Tibial artery (tissue), 4 donors: ENCODE results near the gene SLC16A3.

Experiments
- DNase-seq, 2 donors: peaks; one replicate each; pipeline ENCODE4 v3.0.0-alpha.2; 2019
- H3K27ac ChIP-seq, 2 donors: fragments of 200-600 bp; sonication (generic) in 1 of 2; 1 replicate in 1 of 2; 2 replicates in 1 of 2; pipeline ENCODE4 v1.5.1; 2018 to 2019; ENCODE audit warnings: mild to moderate bottlenecking in 1 of 2
- H3K27me3 ChIP-seq, 2 donors: fragments of 200-600 bp; sonication (generic) in 1 of 2; one replicate each; pipeline versions ENCODE4 v1.5.1 to v1.6.0; 2016 to 2019
- H3K36me3 ChIP-seq, 3 donors: fragments of 200-600 bp; sonication (generic) in 2 of 3; one replicate each; pipeline ENCODE4 v1.5.1; 2016 to 2019; ENCODE audit warnings: mild to moderate bottlenecking in 2 of 3
- H3K4me1 ChIP-seq, 4 donors: fragments of 200-600 bp; sonication (generic) in 2 of 4; 1 replicate in 3 of 4; 2 replicates in 1 of 4; pipeline ENCODE4 v1.5.1; 2016 to 2019
- H3K4me3 ChIP-seq, 2 donors: fragments of 200-600 bp; sonication (generic) in 1 of 2; 1 replicate in 1 of 2; 2 replicates in 1 of 2; pipeline ENCODE4 v1.5.1; 2018 to 2019; ENCODE audit warnings: mild to moderate bottlenecking in 2 of 2
- H3K9me3 ChIP-seq, 3 donors: fragments of 200-600 bp; sonication (generic) in 1 of 3; one replicate each; pipeline ENCODE4 v1.5.1; 2016 to 2019
- intact Hi-C: fragments of 100-400 bp; cut with DNase I; formaldehyde crosslinking; loops from one replicate; pipeline ENCODE4 v1.15.0; 2023; ENCODE audit warnings: low total_unique reads
- TF ChIP-seq, protein P1 (sequence below), 2 experiments: fragments of 200-600 bp in 1 of 2; fragments of 450-650 bp in 1 of 2; IDR thresholded peaks; one replicate each; pipeline ENCODE4 v1.5.1; 2017 to 2019; ENCODE audit warnings: antibody characterized with exemption in 2 of 2, mild to moderate bottlenecking in 1 of 2, moderate library complexity in 1 of 2

Gene SLC16A3

DNA sequence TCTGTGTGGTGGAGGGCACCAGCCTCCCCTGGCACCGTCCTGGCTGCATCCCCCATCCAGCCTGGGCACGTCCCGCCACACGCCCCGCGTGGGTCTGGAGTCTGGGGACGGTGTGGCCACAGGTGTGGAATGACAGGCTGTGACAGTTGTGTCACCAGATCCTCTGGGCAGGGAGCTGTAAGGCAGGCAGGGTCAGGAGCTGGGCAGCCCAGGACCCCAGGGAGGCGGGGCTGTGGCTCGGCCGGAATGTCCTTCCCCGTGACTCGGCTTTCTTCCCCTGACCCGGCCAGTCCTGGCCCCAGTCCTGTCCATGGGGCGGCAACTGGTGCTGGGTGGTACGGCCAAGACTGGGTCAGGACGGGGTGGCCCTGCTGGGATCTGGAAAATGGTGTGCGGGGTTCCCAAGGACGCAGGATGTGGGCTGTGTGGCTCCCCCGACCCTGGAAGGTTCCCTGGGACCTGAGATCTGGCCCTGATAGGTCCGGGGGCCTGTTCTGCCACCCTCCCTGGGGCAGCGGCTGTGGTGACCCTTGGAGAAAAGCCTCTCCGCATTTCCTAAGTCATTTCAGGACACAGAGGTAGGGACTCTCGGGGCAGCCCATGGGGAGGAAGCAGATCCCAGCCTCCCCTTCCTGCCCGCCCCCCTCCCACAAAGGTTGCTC is 3.3 kb upstream of the SLC16A3 start:
- TF ChIP-seq, protein P1, sequence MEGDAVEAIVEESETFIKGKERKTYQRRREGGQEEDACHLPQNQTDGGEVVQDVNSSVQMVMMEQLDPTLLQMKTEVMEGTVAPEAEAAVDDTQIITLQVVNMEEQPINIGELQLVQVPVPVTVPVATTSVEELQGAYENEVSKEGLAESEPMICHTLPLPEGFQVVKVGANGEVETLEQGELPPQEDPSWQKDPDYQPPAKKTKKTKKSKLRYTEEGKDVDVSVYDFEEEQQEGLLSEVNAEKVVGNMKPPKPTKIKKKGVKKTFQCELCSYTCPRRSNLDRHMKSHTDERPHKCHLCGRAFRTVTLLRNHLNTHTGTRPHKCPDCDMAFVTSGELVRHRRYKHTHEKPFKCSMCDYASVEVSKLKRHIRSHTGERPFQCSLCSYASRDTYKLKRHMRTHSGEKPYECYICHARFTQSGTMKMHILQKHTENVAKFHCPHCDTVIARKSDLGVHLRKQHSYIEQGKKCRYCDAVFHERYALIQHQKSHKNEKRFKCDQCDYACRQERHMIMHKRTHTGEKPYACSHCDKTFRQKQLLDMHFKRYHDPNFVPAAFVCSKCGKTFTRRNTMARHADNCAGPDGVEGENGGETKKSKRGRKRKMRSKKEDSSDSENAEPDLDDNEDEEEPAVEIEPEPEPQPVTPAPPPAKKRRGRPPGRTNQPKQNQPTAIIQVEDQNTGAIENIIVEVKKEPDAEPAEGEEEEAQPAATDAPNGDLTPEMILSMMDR (IDR thresholded peaks at IDR 0.05) = no peak
- intact Hi-C loops = no loop called here

DNA sequence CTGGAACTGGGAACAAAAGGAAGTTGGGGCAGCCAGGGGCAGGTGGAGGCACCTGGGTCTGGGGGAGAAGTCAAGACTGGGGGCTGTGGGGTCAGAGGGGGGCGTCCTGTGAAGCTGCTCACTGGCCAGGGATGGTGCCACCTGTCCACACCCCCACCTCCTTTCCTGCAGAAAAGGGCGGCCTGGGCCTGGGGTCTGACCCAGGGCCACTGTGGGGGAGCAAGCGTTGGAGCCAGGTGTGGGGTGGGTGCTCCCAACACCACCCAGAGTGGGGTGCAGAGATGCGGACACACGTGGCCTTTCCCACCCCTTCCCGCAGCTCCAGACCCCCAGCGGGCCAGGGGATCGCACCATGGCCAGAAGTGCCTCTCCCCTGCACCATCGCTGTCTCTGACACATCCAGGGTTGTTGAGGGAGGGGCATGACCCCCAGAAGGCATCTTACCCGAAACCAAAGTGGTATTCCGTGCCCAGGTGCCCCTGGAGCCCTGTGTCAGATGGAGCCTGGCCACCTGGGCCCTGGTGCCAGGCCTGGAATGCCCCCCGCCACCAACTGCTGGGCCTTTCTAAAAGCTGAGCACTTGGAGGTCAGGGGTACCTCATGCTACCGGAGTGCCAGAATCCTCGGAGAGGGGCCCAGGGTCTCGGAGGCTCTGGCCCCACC is 2.6 kb upstream of the SLC16A3 start:
- no peak overlapping the region for H3K27ac ChIP-seq
- peak in 1 of 2 donors; percentile 64 for DNase-seq
- H3K4me3 ChIP-seq = no peak overlapping the region
- no peaks in the 10 kb centered on the region for H3K9me3 ChIP-seq
- H3K27me3 ChIP-seq = peaks cover 0 to 33% of the 10 kb centered on the region in 2 donors
- peaks cover 0 to 30% (median 28%) of the 10 kb centered on the region in 4 donors for H3K4me1 ChIP-seq
- no peaks in the 10 kb centered on the region for H3K36me3 ChIP-seq
- intact Hi-C loops = no loop called here
- TF ChIP-seq, protein P1 (IDR thresholded peaks at IDR 0.05) = no peak

More for the DNA sequence above, 3.3 kb upstream of the SLC16A3 start:
- Histone ChIP-seq H3K27me3 (peaks cover 0 to 33% of the 10 kb centered on the region in 2 donors), H3K4me1 (peaks cover 0 to 23% (median 20%) of the 10 kb centered on the region in 4 donors), H3K9me3 (no peaks in the 10 kb centered on the region), H3K36me3 (no peaks in the 10 kb centered on the region), H3K27ac (no peak overlapping the region), H3K4me3 (no peak overlapping the region)
- peak in 1 of 2 donors; percentile 63 for DNase-seq

DNA sequence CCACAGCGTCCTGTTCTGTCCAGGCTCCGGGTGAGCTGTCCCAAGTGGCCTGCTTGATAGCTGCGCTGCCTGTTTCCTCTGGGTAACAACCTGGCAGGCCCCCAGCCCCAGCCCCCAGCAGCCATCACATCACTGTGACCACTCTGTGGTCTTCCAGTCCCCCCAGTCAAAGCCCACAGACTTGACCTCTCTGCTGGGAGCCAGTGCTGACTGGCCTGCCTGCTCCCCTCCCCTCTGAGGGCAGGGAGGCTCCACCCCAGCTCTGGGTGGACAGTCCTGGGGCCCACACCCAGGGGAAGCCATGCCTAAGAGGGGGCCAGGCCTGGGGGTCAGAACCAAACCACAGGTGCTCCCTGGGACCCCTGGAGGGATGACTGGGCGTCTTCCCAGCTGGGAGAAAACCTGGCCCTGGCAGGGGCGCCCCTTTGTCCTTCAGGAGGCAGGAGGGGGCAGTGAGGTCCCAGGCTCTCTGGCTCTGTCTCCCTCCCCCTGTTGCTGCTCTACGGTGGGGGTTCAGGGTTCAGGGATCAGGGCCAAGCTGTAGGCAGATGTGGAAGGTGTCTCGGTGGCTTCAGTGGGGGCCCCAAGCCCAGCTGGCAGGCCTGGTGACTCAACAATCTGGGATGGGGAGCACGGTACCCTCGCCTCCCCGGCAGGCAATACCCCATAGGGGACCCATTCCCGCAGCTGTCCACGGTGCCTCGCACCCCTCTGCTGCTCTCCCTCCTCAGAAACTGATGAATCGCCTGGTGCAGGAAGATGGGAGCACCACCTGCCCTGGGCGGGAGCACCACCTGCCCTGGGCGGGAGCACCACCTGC is 1.8 kb upstream of the SLC16A3 start:
- no peak overlapping the region for H3K4me3 ChIP-seq
- H3K27me3 ChIP-seq = peaks cover 0 to 33% of the 10 kb centered on the region in 2 donors
- DNase-seq = no peak
- intact Hi-C loops = no loop called here
- H3K27ac ChIP-seq = no peak overlapping the region
- no peaks in the 10 kb centered on the region for H3K9me3 ChIP-seq
- peaks cover 0 to 38% (median 35%) of the 10 kb centered on the region in 4 donors for H3K4me1 ChIP-seq
- TF ChIP-seq, protein P1 (IDR thresholded peaks at IDR 0.05) = no peak
- no peaks in the 10 kb centered on the region for H3K36me3 ChIP-seq

DNA sequence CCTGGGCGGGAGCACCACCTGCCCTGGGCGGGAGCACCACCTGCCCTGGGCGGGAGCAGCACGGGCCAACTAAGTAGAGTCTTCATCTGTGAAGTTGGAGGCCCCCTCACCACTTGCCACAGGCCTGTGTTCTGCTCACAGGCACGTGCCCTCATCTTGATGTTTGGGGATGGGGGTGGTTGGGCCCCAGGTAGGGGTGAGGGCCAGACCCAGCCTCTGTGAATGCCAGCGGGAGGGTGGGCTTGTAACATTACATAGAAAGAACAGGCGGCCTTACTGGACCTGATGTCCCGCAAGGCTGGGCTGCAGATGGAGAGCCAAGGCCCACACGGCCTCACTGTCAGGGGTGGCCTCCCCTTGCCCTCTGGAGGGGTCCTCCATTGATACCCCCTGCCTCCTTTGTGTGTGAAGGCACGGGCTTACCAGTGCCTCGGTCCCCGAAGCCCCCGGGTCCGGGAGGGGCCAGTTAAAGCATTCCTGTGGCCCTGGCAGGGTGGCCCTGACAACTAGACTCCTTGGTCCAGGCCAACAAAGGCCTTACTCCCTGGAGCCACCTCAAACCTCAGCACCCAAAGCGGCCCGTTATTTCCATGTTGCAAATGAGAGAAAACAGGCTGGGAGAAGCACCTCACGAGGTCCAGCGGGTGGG is 1.1 kb upstream of the SLC16A3 start:
- Histone ChIP-seq H3K9me3 (no peaks in the 10 kb centered on the region), H3K36me3 (no peaks in the 10 kb centered on the region), H3K4me1 (peaks cover 0 to 45% (median 41%) of the 10 kb centered on the region in 4 donors), H3K27ac (peak overlapping the region; percentile 81 to 82), H3K27me3 (peaks cover 0 to 33% of the 10 kb centered on the region in 2 donors), H3K4me3 (peak overlapping the region; percentile 56 to 58)
- TF ChIP-seq, protein P1 (IDR thresholded peaks at IDR 0.05) = no peak
- intact Hi-C loops = no loop called here
- no peak for DNase-seq

DNA sequence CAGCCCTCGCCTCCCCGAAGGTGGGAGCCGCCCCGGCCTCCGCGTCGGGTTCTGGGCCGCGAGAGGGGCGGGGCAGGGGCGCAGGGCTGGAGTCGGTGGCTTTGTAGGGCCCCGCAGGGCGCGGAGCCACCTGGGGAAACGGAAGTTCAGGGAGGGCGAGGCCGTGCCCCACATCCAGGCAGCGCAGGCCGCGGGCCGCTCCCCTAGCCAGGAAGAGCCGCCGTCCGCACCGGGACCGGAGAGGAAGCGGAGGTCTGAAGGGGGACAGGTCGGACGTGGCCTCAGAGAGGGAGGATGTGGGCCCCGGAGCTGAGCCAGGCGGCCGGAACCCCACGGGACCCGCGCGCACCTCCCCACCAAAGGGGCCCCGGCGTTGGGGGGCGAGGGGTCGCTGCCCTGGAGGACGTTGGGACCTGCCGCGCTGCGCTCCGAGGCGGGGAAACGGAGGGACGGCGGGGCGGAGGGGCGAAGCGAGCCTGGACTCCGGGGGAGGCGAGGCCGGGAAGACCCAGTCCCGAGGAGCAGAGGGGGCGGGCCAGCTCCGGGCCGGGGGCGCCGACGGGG is 482 bp upstream of the SLC16A3 start:
- H3K27me3 ChIP-seq = peaks cover 0 to 33% of the 10 kb centered on the region in 2 donors
- intact Hi-C loops = no loop called here

More for the DNA sequence above, 482 bp upstream of the SLC16A3 start:
- Histone ChIP-seq H3K9me3 (no peaks in the 10 kb centered on the region), H3K27ac (peak overlapping the region; percentile 81 to 82), H3K4me1 (peaks cover 0 to 50% (median 42%) of the 10 kb centered on the region in 4 donors), H3K4me3 (peak overlapping the region; percentile 56 to 58), H3K36me3 (no peaks in the 10 kb centered on the region)
- TF ChIP-seq, protein P1 (IDR thresholded peaks at IDR 0.05) = no peak
- DNase-seq = peak in 1 of 2 donors; percentile 79
